ENCODE data around the gene HRNR. TPM values are rescaled to one million over a fixed set of nuclear protein-coding genes. Genes with fewer than 3 reads are reported as not detected.
"Not testable (repeated sequence)": the region's sequence is repeated elsewhere in the genome, so short reads cannot be mapped to it uniquely, and the experiment has no call there.

Gene HRNR
- total RNA-seq, 3 donors from 2014 or later = not detected

GRCh38 chr1:152218762-152219436 is 5.1 kb downstream of the HRNR start:
- H3K4me1 ChIP-seq (ENCODE audit: low read depth) = no peaks in the 10 kb centered on the region
- TF ChIP-seq CTCF (IDR thresholded peaks at IDR 0.05) = no peak
- ATAC-seq = no peak
- peaks cover 15% of the 10 kb centered on the region for H3K9me3 ChIP-seq
- intact Hi-C loops (cut with DNase I, micrococcal nuclease) = no loop called here
- H3K4me3 ChIP-seq = no peak overlapping the region
- no peaks in the 10 kb centered on the region for H3K36me3 ChIP-seq (ENCODE audit: low read depth)
- peak in 1 of 3 donors; percentile 44 for DNase-seq

- peaks cover 15% of the 10 kb centered on the region for H3K9me3 ChIP-seq
- H3K4me3 ChIP-seq; H3K4me1 ChIP-seq (ENCODE audit: low read depth); intact Hi-C loops (cut with DNase I, micrococcal nuclease); H3K36me3 ChIP-seq (ENCODE audit: low read depth); ATAC-seq: not testable (repeated sequence)
- peak in 1 of 3 donors; percentile 51 for DNase-seq
Observed at GRCh38 chr1:152215604-152216003, 8.4 kb downstream of the HRNR start.

GRCh38 chr1:152214911-152215310 is 9.1 kb downstream of the HRNR start:
- not testable (repeated sequence) for ATAC-seq
- peak in 1 of 3 donors; percentile 51 for DNase-seq

GRCh38 chr1:152198982-152199381 is 25.0 kb downstream of the HRNR start:
- no peaks in the 10 kb centered on the region for H3K4me1 ChIP-seq (ENCODE audit: low read depth)
- ATAC-seq (no peak), DNase-seq (no peak)
- no peak for TF ChIP-seq CTCF (IDR thresholded peaks at IDR 0.05)
- no peaks in the 10 kb centered on the region for H3K36me3 ChIP-seq (ENCODE audit: low read depth)
- intact Hi-C loops (cut with DNase I, micrococcal nuclease) = no loop called here
- no peak overlapping the region for H3K4me3 ChIP-seq
- H3K9me3 ChIP-seq = peaks cover 4% of the 10 kb centered on the region

More at GRCh38 chr1:152214911-152215310, 9.1 kb downstream of the HRNR start:
- H3K36me3 ChIP-seq (ENCODE audit: low read depth); H3K4me3 ChIP-seq; H3K4me1 ChIP-seq (ENCODE audit: low read depth); intact Hi-C loops (cut with DNase I, micrococcal nuclease): not testable (repeated sequence)
- H3K9me3 ChIP-seq = peaks cover 15% of the 10 kb centered on the region

- no peak for DNase-seq
- Histone ChIP-seq H3K36me3 (ENCODE audit: low read depth) (no peaks in the 10 kb centered on the region), H3K4me3 (no peak overlapping the region), H3K9me3 (peaks cover 4% of the 10 kb centered on the region), H3K4me1 (ENCODE audit: low read depth) (no peaks in the 10 kb centered on the region)
- intact Hi-C loops (cut with DNase I, micrococcal nuclease) = no loop called here
- no peak for ATAC-seq
- TF ChIP-seq CTCF (IDR thresholded peaks at IDR 0.05) = no peak
Observed at GRCh38 chr1:152197361-152197941, 26.5 kb downstream of the HRNR start.

GRCh38 chr1:152191711-152192110 is 32.3 kb downstream of the HRNR start:
- ATAC-seq = no peak
- H3K4me1 ChIP-seq (ENCODE audit: low read depth) = no peaks in the 10 kb centered on the region
- TF ChIP-seq CTCF (IDR thresholded peaks at IDR 0.05) = no peak
- DNase-seq = no peak
- H3K36me3 ChIP-seq (ENCODE audit: low read depth) = no peaks in the 10 kb centered on the region
- no peak overlapping the region for H3K4me3 ChIP-seq
- intact Hi-C loops (cut with DNase I, micrococcal nuclease) = no loop called here
- peaks cover 4% of the 10 kb centered on the region for H3K9me3 ChIP-seq

Measured in mucosa of descending colon (tissue), 3 donors.